Endometrial microvascular endothelial cells (primary cell): Measurements from ENCODE around the gene DOP1B. TPM values are rescaled to one million over a fixed set of nuclear protein-coding genes. Genes with fewer than 3 reads are reported as not detected.
"Not testable (repeated sequence)": the region's sequence is repeated elsewhere in the genome, so short reads cannot be mapped to it uniquely, and the experiment has no call there.

Source experiments
- in situ Hi-C: cut with HindIII; loops from 2 replicates; pipeline ENCODE4 v1.10.0; 2017; ENCODE audit warnings: low sequenced_read_pairs, low pct_unique_long_range_greater_than_20kb; ENCODE audit errors: inconsistent ontology term
- total RNA-seq: library from RNA; depleted of rRNA; stranded (reverse); fragments of >200 nt; gene quantifications from one replicate; pipeline ENCODE4 v1.2.3, GENCODE V29; 2015; ENCODE audit errors: inconsistent ontology term

Gene DOP1B, protein sequence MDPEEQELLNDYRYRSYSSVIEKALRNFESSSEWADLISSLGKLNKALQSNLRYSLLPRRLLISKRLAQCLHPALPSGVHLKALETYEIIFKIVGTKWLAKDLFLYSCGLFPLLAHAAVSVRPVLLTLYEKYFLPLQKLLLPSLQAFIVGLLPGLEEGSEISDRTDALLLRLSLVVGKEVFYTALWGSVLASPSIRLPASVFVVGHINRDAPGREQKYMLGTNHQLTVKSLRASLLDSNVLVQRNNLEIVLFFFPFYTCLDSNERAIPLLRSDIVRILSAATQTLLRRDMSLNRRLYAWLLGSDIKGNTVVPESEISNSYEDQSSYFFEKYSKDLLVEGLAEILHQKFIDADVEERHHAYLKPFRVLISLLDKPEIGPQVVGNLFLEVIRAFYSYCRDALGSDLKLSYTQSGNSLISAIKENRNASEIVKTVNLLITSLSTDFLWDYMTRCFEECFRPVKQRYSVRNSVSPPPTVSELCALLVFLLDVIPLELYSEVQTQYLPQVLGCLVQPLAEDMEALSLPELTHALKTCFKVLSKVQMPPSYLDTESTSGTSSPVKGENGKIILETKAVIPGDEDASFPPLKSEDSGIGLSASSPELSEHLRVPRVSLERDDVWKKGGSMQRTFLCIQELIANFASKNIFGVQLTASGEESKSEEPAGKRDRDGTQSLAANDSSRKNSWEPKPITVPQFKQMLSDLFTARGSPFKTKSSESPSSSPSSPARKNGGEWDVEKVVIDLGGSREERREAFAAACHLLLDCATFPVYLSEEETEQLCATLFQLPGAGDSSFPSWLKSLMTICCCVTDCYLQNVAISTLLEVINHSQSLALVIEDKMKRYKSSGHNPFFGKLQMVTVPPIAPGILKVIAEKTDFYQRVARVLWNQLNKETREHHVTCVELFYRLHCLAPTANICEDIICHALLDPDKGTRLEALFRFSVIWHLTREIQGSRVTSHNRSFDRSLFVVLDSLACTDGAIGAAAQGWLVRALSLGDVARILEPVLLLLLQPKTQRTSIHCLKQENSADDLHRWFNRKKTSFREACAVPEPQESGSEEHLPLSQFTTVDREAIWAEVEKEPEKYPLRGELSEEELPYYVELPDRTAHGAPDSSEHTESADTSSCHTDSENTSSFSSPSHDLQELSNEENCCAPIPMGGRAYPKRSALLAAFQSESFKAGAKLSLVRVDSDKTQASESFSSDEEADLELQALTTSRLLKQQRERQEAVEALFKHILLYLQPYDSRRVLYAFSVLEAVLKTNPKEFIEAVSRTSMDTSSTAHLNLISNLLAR (N-terminal part only)
- total RNA-seq, result 19.3 TPM

GRCh38 chr21:36156815-36157670 lies at the start of gene DOP1B:
Gene DOP1B, plus strand, starts transcription at chr21:36156824. Its CDS starts 7,910 bp downstream, at chr21:36164734.
- in situ Hi-C loops, result no loop called here

DNA sequence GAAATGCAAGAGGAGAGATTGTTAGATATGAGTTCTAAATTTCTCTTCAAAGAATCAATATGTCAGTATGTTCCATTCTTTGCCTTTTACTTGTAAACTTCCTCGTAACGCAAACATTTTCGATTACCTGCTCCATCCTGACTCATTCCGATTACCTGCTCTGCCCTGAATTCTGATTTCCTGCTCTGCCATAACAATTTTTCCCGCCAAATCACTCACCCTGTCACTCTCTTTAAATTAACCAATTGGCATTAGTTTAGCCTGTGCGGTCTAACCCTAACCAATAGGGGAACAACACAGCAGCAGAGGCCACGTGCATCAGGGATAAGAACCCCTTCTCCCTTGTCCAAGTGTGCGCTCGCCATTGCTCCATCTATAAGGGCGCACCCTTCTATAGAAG lies 46.8 kb upstream of the DOP1B start:
- in situ Hi-C loops, result no loop called here

- in situ Hi-C loops, result no loop called here
Measured at GRCh38 chr21:36111238-36111637, 45.4 kb upstream of the DOP1B start.

DNA sequence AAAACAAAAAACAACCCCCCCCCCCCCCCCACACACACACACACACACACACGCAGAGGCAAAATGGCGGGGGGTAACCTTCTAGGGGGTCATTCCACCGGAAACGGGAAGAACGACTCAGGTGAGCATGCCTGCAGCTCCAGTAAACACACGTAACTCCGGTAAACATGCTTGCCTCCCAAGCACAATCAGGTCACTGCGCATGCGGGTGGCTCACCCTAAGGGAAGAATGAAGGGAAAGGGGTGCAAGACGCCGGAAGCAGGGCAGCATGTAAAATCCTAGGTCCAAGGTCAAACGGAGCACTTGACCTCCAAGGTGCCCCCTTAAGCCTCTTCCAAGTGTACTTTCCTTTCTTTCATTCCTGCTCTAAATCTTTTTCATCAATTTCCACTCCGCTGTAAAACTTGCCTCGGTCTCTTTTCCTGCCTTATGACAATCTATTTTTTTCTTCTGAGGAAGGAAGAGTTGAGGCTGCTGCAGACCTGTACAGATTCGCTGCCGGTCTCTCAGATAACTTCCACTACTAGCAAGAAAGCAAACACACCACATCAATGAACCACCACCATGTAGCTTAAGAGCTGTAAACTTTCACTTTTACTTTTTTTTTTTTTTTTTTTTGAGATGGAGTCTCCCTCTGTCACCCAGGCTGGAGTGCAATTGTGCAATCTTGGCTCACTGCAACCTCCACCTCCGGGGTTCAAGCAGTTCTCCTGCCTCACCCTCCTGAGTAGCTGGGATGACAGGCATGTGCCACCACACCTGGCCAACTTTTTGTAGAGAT lies 42.8 kb upstream of the DOP1B start:
- in situ Hi-C loops, result no loop called here

GRCh38 chr21:36115138-36115730 lies 41.4 kb upstream of the DOP1B start:
- in situ Hi-C loops, result no loop called here

GRCh38 chr21:36117286-36117741 lies 39.3 kb upstream of the DOP1B start:
- in situ Hi-C loops, result no loop called here

DNA sequence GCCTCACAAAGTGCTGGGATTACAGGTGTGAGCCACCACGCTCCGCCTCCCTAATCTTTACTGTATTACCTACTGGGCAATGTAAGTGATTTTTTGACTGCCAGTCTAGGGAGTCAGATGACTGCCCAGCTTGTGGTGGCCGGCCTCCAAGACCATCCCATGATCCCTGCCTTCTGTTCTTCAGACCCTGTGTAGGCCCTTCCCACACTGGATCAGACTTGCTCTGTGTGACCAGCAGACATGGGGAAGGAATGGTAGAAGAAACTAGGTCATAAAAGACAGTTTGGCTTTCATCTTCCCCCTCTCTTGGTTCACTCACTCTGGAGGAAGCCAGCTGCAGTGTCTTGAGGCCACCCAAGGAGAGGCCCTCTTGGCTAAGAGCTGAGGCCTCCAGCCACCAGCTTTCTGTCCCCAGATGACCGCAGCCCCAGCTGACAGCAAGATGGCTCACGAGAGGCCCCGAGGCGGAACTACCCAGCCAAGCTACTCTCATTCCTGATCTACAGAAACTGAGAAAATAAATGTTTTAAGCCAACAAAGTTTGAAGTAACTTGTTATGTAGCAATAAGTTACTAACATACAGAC lies 36.2 kb upstream of the DOP1B start:
- in situ Hi-C loops, result no loop called here

- in situ Hi-C loops, result no loop called here
Measured at GRCh38 chr21:36122977-36123376, 33.6 kb upstream of the DOP1B start.

- in situ Hi-C loops, result no loop called here
Measured at GRCh38 chr21:36124395-36124794, 32.2 kb upstream of the DOP1B start.

GRCh38 chr21:36125512-36126207 lies 31.0 kb upstream of the DOP1B start:
- in situ Hi-C loops, result no loop called here

- in situ Hi-C loops, result no loop called here
Measured at GRCh38 chr21:36126208-36126565, 30.4 kb upstream of the DOP1B start.

GRCh38 chr21:36126621-36127110 lies 30.0 kb upstream of the DOP1B start:
- in situ Hi-C loops, result no loop called here

GRCh38 chr21:36127250-36127904 lies 29.2 kb upstream of the DOP1B start:
- in situ Hi-C loops, result no loop called here

DNA sequence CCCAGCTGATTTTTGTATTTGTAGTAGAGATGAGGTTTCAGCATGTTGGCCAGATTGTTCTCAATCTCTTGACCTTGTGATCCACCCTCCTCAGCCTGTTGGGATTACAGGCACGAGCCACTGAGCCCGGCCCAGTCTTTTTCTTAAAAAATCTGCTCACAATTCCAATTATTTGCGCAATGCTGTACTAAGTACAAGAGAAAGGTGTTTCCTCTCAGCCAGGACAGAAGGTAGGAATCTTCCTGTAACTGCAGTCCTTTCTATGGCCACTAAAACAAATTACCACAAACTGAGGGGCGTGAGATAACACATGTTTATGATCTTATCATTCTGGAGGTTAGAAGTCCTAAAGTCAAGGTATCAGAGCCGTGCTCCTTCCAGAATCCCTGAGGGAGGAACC lies 28.6 kb upstream of the DOP1B start:
- in situ Hi-C loops, result no loop called here

DNA sequence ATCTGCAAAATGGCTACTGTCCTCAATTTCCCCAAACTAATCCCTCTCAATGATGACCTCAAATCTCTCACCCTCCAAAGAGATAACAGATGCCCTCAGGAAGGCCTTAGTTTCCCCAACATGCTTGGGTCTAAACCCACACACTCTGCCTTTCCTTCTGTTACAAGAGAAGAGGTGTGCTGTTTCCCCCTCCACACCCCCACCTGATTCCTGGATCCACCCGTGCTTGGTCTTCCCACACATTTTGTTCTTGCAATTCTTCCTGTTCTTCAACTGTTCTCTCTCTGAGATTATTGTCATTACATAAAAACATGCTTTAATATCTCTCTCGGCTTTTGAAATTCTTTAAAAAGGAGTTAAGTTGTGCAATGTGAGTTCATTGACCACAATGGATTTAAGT lies 27.4 kb upstream of the DOP1B start:
- in situ Hi-C loops, result no loop called here

DNA sequence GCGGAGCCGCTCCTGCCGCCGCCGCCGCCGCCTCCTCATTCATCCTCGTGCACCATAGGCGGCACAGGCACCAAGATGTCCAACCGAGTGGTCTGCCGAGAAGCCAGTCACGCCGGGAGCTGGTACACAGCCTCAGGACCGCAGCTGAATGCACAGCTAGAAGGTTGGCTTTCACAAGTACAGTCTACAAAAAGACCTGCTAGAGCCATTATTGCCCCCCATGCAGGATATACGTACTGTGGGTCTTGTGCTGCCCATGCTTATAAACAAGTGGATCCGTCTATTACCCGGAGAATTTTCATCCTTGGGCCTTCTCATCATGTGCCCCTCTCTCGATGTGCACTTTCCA lies 26.2 kb upstream of the DOP1B start:
- in situ Hi-C loops, result not testable (repeated sequence)
